ENCODE measurements around the gene OBP2A. TPM values are rescaled to one million over a fixed set of nuclear protein-coding genes. Genes with fewer than 3 reads are reported as not detected.

OBP2A gene
- total and polyA plus RNA-seq, 2 of the 8 experiments (the other 6 are each of a cell fraction or from before 2014, with no cell fraction given): not detected

GRCh38 chr9:135550344-135550918 is 4.5 kb downstream of the OBP2A start:
- no peak for FAIRE-seq
- H2BK12ac ChIP-seq (ENCODE audit: low read depth, low read length): no peak overlapping the region
- TF ChIP-seq TCF12 (IDR thresholded peaks at IDR 0.05; ENCODE audit: low read depth, low read length): no peak
- TF ChIP-seq CTCF (IDR thresholded peaks at IDR 0.05; ENCODE audit: control extremely low read depth in 1 of 3, insufficient read depth in 1 of 3, low read depth in 1 of 3, low read length in 3 of 3): no peak
- no peak for TF ChIP-seq TAF7 (optimal IDR thresholded peaks at IDR 0.05; ENCODE audit: borderline replicate concordance, low read depth, low read length)
- no peak for TF ChIP-seq YY1 (IDR thresholded peaks at IDR 0.05; ENCODE audit: low read depth, low read length)
- TF ChIP-seq RNF2 (IDR thresholded peaks at IDR 0.05; ENCODE audit: borderline replicate concordance, low read depth, low read length, missing control alignments, poor library complexity, severe bottlenecking): no peak
- no peak for TF ChIP-seq EP300 (IDR thresholded peaks at IDR 0.05; ENCODE audit: borderline replicate concordance in 1 of 2, low read depth in 2 of 2, low read length in 2 of 2)
- TF ChIP-seq CHD2 (IDR thresholded peaks at IDR 0.05; ENCODE audit: low read length): no peak
- TF ChIP-seq FOSL1 (IDR thresholded peaks at IDR 0.05; ENCODE audit: insufficient read depth, low read depth, low read length): no peak
- no peak for TF ChIP-seq EZH2 (IDR thresholded peaks at IDR 0.05; ENCODE audit: low read depth, low read length, severe bottlenecking)
- no peak for TF ChIP-seq RAD21 (IDR thresholded peaks at IDR 0.05 in 1 of 2, conservative IDR thresholded peaks at IDR 0.05 in 1 of 2; ENCODE audit: low read depth in 2 of 2, low read length in 2 of 2)

More at GRCh38 chr9:135550344-135550918, 4.5 kb downstream of the OBP2A start:
- Histone ChIP-seq H3K79me2 (ENCODE audit: control insufficient read depth in 1 of 2, insufficient read depth in 2 of 2, low read length in 2 of 2) (no peaks in the 10 kb centered on the region), H3K9me3 (ENCODE audit: insufficient read depth in 2 of 2, low read depth in 1 of 2, low read length in 1 of 2) (no peaks in the 10 kb centered on the region), H3K36me3 (ENCODE audit: control insufficient read depth in 2 of 4, insufficient read depth in 4 of 4, low read length in 3 of 4) (no peaks in the 10 kb centered on the region), H2BK120ac (replicated peaks; ENCODE audit: low read depth, low read length) (no peak overlapping the region), H3K23ac (ENCODE audit: insufficient read length) (no peak overlapping the region), H3K4me3 (ENCODE audit: extremely low read depth in 1 of 4, insufficient read depth in 2 of 4, low read depth in 3 of 4, low read length in 4 of 4) (no peak overlapping the region), H2BK20ac (ENCODE audit: low read length) (no peak overlapping the region), H3K4ac (replicated peaks; ENCODE audit: insufficient read length, low read depth, low read length) (no peak overlapping the region), H3K23me2 (ENCODE audit: low read depth, low read length) (no peaks in the 10 kb centered on the region), H3K18ac (ENCODE audit: extremely low read depth, low read length) (no peak overlapping the region), H3K27me3 (replicated peaks in 1 of 4; ENCODE audit: control insufficient read depth in 3 of 4, extremely low read depth in 1 of 4, insufficient read depth in 3 of 4, low read length in 3 of 4) (no peaks in the 10 kb centered on the region; a peak in 1 of 7 replicates), H3K14ac (ENCODE audit: insufficient read length) (no peak overlapping the region), H4K5ac (ENCODE audit: insufficient read length, low read depth, low read length) (no peak overlapping the region), H2BK5ac (ENCODE audit: low read depth, low read length) (no peak overlapping the region), H2AK5ac (ENCODE audit: low read depth, low read length) (no peak overlapping the region), H4K20me1 (replicated peaks in 1 of 2; ENCODE audit: control insufficient read depth in 1 of 2, insufficient read depth in 2 of 2, low read length in 2 of 2) (no peaks in the 10 kb centered on the region), H4K91ac (replicated peaks; ENCODE audit: insufficient read length, low read length) (no peak overlapping the region), H4K8ac (ENCODE audit: extremely low read depth, insufficient read depth, low read length) (no peak overlapping the region), H3K27ac (ENCODE audit: low read depth, low read length) (no peak overlapping the region), H3K56ac (replicated peaks; ENCODE audit: insufficient read length, low read depth, low read length) (no peak overlapping the region), H3K79me1 (ENCODE audit: low read depth, low read length) (no peaks in the 10 kb centered on the region), H2BK15ac (ENCODE audit: low read length) (no peak overlapping the region), H3K4me2 (ENCODE audit: insufficient read depth in 1 of 2, low read depth in 2 of 2, low read length in 2 of 2) (no peak overlapping the region), H2AFZ (ENCODE audit: low read length) (no peak overlapping the region), H3K9ac (replicated peaks in 1 of 4; ENCODE audit: extremely low read depth in 1 of 4, low read depth in 3 of 4, low read length in 3 of 4) (no peak overlapping the region), H3K4me1 (replicated peaks in 1 of 4; ENCODE audit: control insufficient read depth in 3 of 4, insufficient read depth in 4 of 4, low read length in 3 of 4) (no peaks in the 10 kb centered on the region)
- DNase-seq (ENCODE audit: low read depth in 1 of 2, low spot score in 2 of 2): no peak
- ChIA-PET CTCF (ENCODE audit: partially characterized antibody) (interaction anchor here (1.5 to 1.7 kb wide), 2 partner anchors 17 to 54 kb away, joined by 4 to 7 read pairs; no protein-coding TSS in a partner anchor), POLR2A (ENCODE audit: partially characterized antibody) (no interaction called here)
- 85% methylated on average over 17 of the region's 17 CpGs; no CpG with 5 or more reads in 1 of the 2 experiments for WGBS, 2 experiments (ENCODE audit: extremely low coverage in 1 of 2, insufficient coverage in 1 of 2, insufficient read length in 1 of 2, insufficient replicate concordance in 2 of 2, low coverage in 1 of 2, low lambda C conversion rate in 2 of 2, missing lambda C conversion rate in 1 of 2)

All from H1 (cell line).